Activated CD4-positive, alpha-beta T cell treated with anti-CD3 and anti-CD28 coated beads for 48 hours (primary cell): Measurements from ENCODE around the gene PIBF1.
A peak's percentile ranks its signal among the peaks of the same experiment; 100 is the strongest.
"Not testable (repeated sequence)": the region's sequence is repeated elsewhere in the genome, so short reads cannot be mapped to it uniquely, and the experiment has no call there.

Source experiments
- DNase-seq: peaks from one replicate; pipeline ENCODE4 v3.0.0-alpha.2; 2020

PIBF1 gene

GRCh38 chr13:72781451-72782439 lies at the start of gene PIBF1, which contains the start of gene DIS3:
Gene PIBF1 (plus strand): TSS chr13:72782133. CDS start chr13:72783470, 1,337 bp downstream.
Gene DIS3 (minus strand): TSS chr13:72781900. CDS start chr13:72781832, 68 bp downstream.
- DNase-seq, result peak; percentile 98

GRCh38 chr13:72737033-72737432 lies 44.9 kb upstream of the PIBF1 start:
- DNase-seq, result no peak

- no peak for DNase-seq
Measured at GRCh38 chr13:72740015-72740414, 41.9 kb upstream of the PIBF1 start.

DNA sequence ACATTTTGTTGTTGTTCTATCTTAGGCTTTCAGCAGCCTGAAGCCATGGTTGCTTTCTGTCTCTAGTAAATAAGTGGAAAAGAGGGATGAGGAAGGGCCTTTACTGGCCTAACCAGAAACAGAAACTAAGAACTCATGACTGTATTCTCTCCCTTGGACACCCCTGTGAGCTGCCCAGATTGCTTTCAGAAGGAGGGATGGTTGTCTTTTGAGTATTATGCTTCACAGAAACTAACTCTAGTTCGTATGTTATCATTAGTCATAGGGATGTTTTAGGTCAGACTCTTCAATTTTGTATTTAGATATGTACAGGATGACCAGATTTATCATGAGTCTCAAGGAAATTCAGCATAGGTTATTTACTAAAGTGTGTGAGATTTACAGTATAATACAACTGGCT lies 36.7 kb upstream of the PIBF1 start:
- no peak for DNase-seq

- DNase-seq, result no peak
Measured at GRCh38 chr13:72751220-72751619, 30.7 kb upstream of the PIBF1 start.

DNA sequence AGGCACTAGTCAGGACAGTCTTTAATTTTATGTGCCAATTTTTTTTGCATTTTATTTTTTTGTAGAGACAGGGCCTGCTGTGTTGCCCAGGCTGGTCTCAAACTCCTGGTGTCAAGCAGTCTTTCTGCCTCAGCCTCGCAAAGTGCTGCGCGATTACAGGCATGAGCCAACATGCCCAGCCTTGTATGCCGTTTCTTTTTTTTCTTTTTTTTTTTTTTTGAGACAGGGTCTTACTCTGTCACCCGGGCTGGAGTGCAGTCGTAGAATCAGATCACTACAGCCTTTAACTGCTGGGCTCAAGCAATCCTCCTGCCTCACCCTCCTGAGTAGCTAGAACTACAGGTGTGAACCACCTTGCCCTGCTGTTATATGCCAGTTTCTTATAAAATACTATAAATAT lies 27.8 kb upstream of the PIBF1 start:
- no peak for DNase-seq

- DNase-seq, result no peak
Measured at GRCh38 chr13:72757792-72758535, 24.0 kb upstream of the PIBF1 start.

DNA sequence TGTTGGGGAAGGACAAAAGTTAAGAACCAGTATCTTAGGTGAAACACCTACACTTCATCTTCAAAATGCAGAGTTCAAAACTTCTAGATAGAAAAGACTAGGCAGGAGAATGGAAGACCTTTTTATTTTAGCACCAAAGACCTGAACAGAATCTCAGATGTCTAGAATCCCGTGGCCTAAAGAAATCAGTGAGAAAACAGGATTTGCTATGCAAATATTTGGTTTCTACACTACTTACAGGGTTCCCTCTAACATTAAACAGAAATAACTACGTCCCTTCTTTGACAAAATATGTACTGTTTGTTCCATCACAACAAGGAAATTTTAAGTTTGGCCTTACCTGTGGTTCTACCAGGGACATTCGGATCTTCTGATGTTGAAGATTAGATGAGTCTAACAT lies 21.7 kb upstream of the PIBF1 start:
- no peak for DNase-seq

DNA sequence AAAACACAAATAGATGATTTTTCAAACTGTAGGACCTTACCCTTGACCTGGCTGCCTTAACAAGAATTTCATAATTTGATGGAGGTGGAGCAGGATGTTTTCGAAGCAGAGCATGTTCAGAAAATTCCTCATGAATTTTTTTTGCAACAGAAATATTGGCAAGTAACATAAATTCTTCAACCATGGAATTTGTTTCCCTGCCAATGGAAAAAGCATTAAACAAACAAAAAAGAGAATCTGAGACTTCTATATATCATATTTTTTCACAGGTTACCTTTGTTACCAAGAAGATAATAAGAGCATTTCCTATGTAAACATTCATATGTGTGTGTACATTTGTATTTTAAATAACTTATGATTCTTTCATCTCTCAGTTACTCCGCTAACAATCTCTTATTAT lies 18.5 kb upstream of the PIBF1 start:
- DNase-seq, result no peak

DNA sequence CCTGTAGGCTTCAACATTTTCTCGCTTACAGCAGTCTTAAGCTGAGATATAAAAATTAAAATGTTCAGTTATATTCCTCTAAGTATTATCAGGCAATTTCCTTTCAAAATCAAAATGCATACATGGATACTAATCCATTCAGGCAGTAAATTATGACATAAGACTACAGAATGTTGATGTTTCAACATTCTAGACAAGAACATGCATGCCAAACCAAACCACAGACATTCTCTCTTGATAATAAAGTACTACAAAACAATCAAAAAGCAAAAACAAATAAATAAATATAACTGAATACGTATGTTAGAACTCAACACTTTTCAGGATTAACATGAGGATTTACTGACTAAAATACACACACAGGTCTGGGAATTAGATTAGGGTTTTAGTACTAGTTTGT lies 7.9 kb upstream of the PIBF1 start:
- DNase-seq, result no peak

GRCh38 chr13:72782717-72783116 lies 784 bp downstream of the PIBF1 start:
- no peak for DNase-seq

DNA sequence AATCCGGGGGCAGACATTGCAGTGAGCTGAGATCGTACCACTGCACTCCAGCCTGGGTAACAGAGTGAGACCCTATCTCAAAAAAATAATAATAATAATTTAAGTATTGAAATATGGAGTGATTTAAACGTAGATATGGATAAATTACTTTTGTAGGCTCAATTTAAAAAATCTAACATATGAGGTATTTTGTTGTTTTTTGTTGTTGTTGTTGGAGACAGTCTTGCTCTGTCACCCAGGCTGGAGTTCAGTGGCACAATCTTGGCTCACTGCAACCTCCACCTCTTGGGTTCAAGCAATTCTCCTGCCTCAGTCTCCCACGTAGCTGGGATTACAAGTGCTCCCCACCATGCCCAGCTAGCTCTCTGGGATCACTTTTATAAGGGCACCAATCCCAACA lies 2.7 kb downstream of the PIBF1 start:
- not testable (repeated sequence) for DNase-seq

DNA sequence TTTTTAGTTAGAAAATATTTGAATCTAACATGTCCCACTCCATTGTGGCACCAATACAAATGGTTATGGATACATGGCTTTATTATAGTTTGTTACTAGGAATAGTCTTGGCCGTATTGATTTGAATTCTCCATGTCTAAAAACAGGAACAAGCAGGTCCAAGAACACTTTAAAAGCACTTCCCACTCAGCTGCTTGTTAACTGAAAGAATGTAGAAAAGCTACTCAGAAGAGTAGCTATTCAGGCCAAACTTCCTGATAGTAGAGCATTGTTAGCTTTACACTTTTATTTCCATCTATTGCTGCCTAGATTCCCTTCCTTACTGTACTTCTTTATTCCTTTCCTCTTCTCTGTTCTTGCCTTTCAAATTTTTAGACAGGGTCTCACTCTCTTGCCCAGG lies 6.9 kb downstream of the PIBF1 start:
- DNase-seq, result no peak

GRCh38 chr13:72792640-72793039 lies 10.7 kb downstream of the PIBF1 start:
- no peak for DNase-seq

DNA sequence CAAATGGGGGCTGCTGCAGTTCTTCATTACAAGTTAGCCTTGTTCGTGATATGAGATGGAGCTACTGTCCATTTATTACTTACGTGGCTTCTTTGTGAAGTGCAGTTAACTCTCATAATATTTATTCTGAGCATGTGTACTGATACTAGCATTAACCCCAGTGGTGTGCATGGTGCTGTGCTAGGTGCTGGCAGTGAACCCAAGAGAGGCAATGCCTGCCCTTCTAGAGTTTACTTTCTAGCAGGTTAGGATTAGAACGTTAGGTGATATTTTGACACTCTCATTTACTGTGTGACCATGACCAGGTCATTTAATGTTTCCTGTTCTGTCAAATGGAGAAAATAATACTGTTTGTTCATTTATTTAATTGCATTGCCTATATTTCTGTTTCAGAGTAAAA lies 16.9 kb downstream of the PIBF1 start:
- DNase-seq, result no peak

DNA sequence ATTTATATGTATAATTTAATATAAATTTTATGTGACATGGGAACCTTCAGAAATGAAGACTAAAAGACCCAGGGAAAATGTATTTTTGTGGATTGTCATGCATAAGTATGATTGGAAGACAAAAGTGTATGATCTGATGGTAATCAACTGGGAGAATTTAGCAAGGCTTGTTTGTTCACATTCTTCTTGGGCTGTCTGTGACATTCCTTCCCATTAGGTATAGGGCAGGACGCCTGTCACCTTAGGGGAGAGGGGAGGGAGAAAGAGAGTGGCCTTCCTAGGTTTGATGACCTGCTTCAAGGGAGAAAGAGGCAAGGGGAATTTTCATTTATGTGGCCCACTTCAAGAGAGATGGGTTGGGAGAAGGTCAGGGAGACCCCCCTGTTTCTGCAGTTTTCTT lies 22.4 kb downstream of the PIBF1 start:
- no peak for DNase-seq

DNA sequence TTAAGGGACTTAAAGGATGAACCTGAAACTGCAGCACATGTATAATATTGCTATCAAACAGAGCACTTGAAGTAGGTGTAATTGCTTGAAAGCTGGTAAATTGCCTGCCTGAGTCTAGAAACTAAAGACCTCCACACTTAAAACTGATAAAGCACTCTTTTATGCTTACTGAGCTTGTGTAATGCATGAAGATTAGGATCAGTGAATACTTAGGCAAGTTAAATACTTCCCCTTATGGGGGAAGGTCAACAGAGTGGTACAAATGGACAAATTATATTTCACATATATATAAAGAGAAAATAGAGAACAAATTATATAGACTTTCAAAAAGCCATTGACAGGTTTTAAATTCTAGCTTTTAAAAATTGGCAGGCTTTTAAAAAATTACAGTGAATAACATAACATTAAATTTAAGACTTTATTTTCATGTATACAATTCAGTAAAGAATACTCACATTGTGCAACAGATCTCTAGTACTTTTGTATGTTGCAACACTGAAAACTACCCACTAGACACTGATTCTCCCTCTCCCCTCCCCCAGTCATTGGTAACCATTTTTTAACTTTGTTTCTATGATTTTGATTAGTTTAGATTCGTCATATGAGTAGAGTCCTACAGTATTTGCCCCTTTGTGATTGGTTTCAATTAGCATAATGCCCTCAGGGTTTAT lies 23.9 kb downstream of the PIBF1 start:
- DNase-seq, result no peak

GRCh38 chr13:72806514-72806913 lies 24.6 kb downstream of the PIBF1 start:
- not testable (repeated sequence) for DNase-seq

- DNase-seq, result no peak
Measured at GRCh38 chr13:72808917-72809500, 27.1 kb downstream of the PIBF1 start.

- no peak for DNase-seq
Measured at GRCh38 chr13:72820156-72820897, 38.4 kb downstream of the PIBF1 start.

DNA sequence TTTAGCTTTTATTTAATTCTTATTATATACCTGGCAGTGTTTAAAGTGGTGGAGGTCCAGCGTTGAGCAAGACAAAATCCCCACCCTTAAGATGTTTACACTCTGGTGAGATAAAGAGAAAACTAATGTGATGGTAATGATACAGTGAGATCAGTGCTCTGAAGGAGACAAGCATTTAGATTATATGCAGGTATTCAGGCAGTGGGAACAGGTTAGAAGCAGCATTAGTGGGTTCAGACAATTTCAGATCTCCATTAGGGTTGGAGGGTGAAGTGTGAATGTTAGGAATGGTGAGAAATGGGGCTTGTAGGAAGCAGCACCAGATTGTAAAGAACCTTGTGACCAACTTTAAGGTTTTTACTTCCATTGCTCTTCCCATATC lies 39.0 kb downstream of the PIBF1 start:
- DNase-seq, result no peak

GRCh38 chr13:72823081-72823480 lies 41.1 kb downstream of the PIBF1 start:
- no peak for DNase-seq
